T-helper 9 cell (primary cell): ENCODE measurements around the gene FHIP1B.

ENCODE experiments used
- DNase-seq: peaks from one replicate; pipeline ENCODE4 v3.0.0-alpha.2; 2020

Gene FHIP1B

GRCh38 chr11:6199174-6199810 is 35.1 kb downstream of the FHIP1B start, which contains the start of gene OR52W1:
OR52W1 (plus strand) TSS chr11:6199224; CDS start chr11:6199224, 0 bp downstream.
- DNase-seq: no peak

- DNase-seq: no peak
These were observed 36.8 kb downstream of the FHIP1B start for GRCh38 chr11:6197466-6198200.

- no peak for DNase-seq
These were observed 38.0 kb downstream of the FHIP1B start for GRCh38 chr11:6196396-6196795.

GRCh38 chr11:6194065-6194581 is 40.3 kb downstream of the FHIP1B start:
- no peak for DNase-seq

DNA sequence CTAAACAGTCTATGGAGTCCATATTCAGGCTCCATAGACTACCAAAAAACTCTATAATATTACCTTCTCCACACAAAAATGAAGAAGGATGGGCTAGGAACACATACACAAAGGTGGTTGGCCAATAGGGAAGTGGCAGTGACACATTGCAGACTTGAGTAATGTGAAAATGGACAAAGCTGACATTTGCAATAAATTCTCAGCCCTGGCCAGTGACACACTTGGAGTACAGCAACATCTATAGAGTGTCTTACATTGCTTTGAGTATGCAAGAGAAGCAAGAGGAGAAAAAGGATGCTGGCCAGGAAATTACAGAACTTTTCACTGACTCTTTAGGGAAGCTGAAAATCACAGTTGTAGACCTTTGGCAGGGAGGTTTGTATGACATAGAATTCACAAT is 42.7 kb downstream of the FHIP1B start:
- DNase-seq: no peak

DNA sequence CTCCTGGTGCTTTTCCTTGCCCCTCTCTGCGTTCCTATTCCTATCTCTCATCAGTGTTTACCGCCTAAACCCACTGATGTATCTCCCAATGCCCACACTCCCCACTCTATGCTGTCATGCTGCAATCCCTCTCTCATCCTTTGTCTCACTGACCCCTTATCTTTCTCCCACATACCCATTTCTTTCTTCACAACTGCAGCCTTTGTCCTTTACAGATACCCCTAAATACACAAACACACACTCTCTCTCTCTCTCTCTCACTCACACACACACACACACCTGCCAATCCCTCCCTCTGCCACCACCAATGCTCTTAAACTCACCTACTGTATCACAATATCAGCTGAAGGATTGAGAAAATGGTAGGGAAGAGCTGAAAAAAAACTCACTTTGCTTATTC is 59.0 kb downstream of the FHIP1B start:
- DNase-seq: no peak

DNA sequence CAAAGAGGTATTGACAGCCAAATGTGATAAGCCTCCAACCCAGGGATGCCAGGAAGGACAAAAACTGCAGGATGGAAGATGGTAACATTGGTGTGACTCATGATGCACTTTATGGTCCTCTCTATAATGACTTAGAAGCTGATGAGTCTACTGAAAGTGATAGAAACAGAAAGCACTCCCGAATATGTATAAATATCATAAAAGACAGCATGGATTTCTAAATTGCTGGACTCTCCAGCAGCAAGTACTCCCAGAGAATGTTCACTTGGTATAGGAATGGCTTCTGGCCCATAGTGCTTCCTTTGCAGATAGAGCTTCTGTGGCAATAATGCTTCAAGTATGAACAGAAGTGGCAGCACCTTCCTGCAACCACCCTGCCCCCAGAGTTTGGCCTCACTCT is 64.2 kb downstream of the FHIP1B start, which contains the start of gene OR52B2:
Gene OR52B2, minus strand, starts transcription at position 101 of the 400 bp plus-strand sequence. Its CDS starts 0 bp downstream, at position 101.
- no peak for DNase-seq
